Measurements from ENCODE around the gene BICDL1. TPM values are rescaled to one million over a fixed set of nuclear protein-coding genes. Genes with fewer than 3 reads are reported as not detected.
"Not testable (repeated sequence)": the region's sequence is repeated elsewhere in the genome, so short reads cannot be mapped to it uniquely, and the experiment has no call there.

Gene BICDL1
- total RNA-seq, 1 donor: not detected

DNA sequence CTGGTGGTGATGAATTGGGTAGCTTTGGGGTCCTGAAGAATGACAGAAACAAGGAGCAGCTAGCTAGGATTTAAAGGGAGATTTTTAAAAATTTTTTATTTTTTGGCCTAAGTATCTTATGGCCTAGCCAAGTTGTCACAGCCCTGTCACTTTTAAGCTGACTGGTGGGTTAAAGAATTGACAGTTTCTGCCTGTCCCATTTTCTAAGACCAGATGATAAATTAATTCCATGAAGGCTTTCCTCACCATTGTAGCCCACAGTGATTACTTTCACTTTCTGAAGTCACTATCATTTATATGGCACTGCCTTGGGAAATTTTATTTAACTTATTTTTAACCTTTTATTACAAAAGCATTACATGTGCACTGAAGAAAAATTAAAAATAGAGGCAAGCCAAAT, 43.2 kb downstream of the BICDL1 start:
- TF ChIP-seq CTCF (IDR thresholded peaks at IDR 0.05; ENCODE audit: insufficient read depth, low read length): no peak
- no peak for DNase-seq (ENCODE audit: low read depth)
- H3K4me3 ChIP-seq (ENCODE audit: low read depth, low read length): no peak overlapping the region

GRCh38 chr12:120037851-120038250, 48.8 kb downstream of the BICDL1 start:
- no peak for TF ChIP-seq CTCF (IDR thresholded peaks at IDR 0.05; ENCODE audit: insufficient read depth, low read length)
- DNase-seq (ENCODE audit: low read depth): no peak

DNA sequence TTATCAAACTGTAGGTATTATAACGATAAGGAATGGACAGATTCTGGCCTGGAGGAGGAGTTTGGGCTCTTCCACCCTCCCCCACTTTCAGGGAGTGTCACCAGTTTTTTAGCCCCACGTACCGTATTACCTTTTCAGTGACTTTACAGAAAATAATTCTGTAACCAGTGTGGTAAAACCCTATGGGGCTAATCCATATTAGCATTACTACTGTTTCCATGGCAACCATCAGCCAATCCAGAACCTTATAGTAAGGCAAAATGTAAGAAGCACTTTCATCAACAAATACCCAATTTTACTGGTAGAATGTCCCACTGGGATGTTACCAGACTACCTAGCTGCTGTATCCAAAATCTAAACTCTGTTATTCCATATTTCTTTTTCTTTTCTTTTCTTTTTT, 50.7 kb downstream of the BICDL1 start:
- DNase-seq (ENCODE audit: low read depth): no peak
- no peak for TF ChIP-seq CTCF (IDR thresholded peaks at IDR 0.05; ENCODE audit: insufficient read depth, low read length)
- H3K4me3 ChIP-seq (ENCODE audit: low read depth, low read length): no peak overlapping the region

More at GRCh38 chr12:120037851-120038250, 48.8 kb downstream of the BICDL1 start:
- no peak overlapping the region for H3K4me3 ChIP-seq (ENCODE audit: low read depth, low read length)

DNA sequence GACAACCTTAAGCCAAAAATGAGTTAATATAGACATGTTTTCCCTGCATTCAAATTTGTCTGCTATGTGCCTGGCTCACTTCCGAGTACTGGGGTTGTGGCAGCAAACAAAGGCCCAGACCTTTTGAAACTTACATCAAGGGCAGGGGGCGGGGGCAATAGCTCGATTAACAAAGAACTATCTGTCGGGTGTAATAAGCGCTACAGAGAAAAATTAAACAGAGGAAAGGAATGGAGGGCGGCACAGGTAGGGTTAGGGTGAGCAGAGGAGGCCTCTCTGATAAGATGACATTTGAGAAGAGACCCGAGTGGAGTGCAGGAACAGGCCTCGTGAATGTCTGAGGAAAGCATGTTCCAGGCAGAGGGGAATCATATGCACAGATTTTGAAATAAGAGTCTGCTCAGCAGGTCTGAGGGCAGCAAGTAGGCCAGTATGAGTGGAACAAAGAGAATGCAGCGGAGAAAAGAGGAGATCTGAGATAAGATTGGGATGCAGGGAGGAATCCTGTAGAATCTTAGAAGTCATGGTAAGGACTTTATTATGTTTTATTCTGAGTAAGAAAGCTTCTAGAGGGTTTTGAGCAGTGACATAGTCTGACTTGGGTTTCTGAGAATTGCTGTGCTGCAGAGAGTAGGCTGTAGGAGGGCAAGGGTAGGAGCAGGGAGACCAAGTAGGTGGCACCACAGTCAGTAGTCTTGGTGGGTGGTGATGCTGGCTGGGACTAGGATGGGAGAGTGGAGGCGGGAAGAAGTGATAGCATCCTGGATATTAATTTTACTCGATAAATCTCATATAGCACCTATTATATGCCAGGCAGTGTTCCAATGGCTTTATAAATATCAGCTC, 52.6 kb downstream of the BICDL1 start:
- no peak overlapping the region for H3K4me3 ChIP-seq (ENCODE audit: low read depth, low read length)
- DNase-seq (ENCODE audit: low read depth): no peak
- no peak for TF ChIP-seq CTCF (IDR thresholded peaks at IDR 0.05; ENCODE audit: insufficient read depth, low read length)

DNA sequence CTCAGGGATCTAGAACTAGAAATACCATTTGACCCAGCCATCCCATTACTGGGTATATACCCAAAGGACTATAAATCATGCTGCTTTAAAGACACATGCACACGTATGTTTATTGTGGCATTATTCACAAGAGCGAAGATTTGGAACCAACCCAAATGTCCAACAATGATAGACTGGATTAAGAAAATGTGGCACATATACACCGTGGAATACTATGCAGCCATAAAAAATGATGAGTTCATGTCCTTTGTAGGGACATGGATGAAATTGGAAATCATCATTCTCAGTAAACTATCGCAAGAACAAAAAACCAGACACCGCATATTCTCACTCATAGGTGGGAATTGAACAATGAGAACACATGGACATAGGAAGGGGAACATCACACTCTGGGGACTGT, 56.3 kb downstream of the BICDL1 start:
- DNase-seq (ENCODE audit: low read depth); H3K4me3 ChIP-seq (ENCODE audit: low read depth, low read length): not testable (repeated sequence)

- no peak overlapping the region for H3K4me3 ChIP-seq (ENCODE audit: low read depth, low read length)
- no peak for TF ChIP-seq CTCF (IDR thresholded peaks at IDR 0.05; ENCODE audit: insufficient read depth, low read length)
- no peak for DNase-seq (ENCODE audit: low read depth)
These were observed 58.0 kb downstream of the BICDL1 start for GRCh38 chr12:120047072-120047471.

DNA sequence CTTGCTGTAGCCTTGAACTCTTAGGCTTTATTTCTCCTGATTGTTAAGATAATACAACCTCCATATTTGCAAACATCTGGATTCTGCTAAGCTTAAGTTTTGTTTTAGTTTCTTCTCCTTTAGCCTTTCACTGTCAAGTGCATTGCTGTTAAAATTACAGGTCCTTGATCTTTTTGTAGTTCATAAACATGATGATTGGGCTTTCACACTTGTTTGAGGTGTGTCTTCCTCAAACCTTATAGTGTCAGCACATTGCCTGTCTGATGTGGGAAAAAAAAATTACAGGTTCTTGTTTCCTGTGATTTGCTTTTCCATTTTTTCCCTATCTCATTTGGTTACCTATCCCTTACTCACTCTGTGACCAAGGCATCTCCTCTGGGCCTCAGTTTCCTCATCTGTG, 59.2 kb downstream of the BICDL1 start:
- no peak for TF ChIP-seq CTCF (IDR thresholded peaks at IDR 0.05; ENCODE audit: insufficient read depth, low read length)
- no peak for DNase-seq (ENCODE audit: low read depth)
- no peak overlapping the region for H3K4me3 ChIP-seq (ENCODE audit: low read depth, low read length)
